Erythroblast (primary cell): Measurements from ENCODE around the gene DSCAM.

Experiments used
- GATA1 ChIP-seq: IDR thresholded peaks from 2 replicates; pipeline ENCODE4 v1.6.1; 2011; ENCODE audit warnings: low read depth, mild to moderate bottlenecking, control low read depth, low read length, moderate library complexity
- POLR2A ChIP-seq: IDR thresholded peaks from 2 replicates; pipeline ENCODE4 v1.6.1; 2011; ENCODE audit warnings: mild to moderate bottlenecking, low read length

DNA sequence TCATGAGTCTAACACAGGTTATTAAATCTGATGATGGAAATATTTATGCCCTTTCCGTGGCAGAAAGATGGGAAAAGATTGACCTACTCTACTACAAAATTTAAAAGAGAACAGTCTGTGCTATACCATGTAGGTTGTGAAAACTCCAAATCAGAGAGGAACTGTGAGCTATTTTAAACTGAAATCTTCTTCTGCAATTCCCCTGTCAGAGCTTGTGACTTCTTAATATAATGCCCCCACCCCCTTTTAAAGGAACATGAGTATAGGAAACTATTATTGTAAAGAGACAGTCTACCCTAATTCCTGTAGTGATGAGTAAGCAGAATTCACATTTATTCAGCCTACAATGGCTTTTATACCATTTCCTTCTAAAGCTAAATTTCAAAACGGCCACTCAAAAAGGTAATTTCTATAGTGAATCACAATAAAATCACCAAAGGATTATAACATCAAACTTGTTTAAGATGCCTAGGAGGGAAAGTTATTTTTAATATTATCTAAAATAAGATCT, 11.7 kb downstream of the DSCAM start:
- TF ChIP-seq POLR2A, result no peak
- TF ChIP-seq GATA1, result no peak
